ENCODE results near the gene GOLM1. TPM values are rescaled to one million over a fixed set of nuclear protein-coding genes. Genes with fewer than 3 reads are reported as not detected.
"Not testable (repeated sequence)": the region's sequence is repeated elsewhere in the genome, so short reads cannot be mapped to it uniquely, and the experiment has no call there.

The GOLM1 gene, protein sequence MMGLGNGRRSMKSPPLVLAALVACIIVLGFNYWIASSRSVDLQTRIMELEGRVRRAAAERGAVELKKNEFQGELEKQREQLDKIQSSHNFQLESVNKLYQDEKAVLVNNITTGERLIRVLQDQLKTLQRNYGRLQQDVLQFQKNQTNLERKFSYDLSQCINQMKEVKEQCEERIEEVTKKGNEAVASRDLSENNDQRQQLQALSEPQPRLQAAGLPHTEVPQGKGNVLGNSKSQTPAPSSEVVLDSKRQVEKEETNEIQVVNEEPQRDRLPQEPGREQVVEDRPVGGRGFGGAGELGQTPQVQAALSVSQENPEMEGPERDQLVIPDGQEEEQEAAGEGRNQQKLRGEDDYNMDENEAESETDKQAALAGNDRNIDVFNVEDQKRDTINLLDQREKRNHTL
- total RNA-seq (100 to 1,000 TPM; 113 to 134 TPM), polyA plus RNA-seq (ENCODE audit: insufficient read length in 2 of 2) (100 to 1,000 TPM; 304 to 414 TPM)
- long read RNA-seq, donor 1, transcript GOLM1-203 (10 exons, 3,046 nt) = major isoform, 96 of 154 reads
- long read RNA-seq, donor 1, partial matches to known transcripts = 49 of 154 reads
- long read RNA-seq, donor 1, other reads (novel, unspliced or antisense) = 8 of 154 reads
- long read RNA-seq, donor 2, transcript GOLM1-203 (10 exons, 3,046 nt) = major isoform, 62 of 90 reads
- long read RNA-seq, donor 2, partial matches to known transcripts = 25 of 90 reads
- long read RNA-seq, donor 2, other reads (novel, unspliced or antisense) = 0 of 90 reads
- long read RNA-seq, donor 3, transcript GOLM1-203 (10 exons, 3,046 nt) = major isoform, 49 of 98 reads
- long read RNA-seq, donor 3, partial matches to known transcripts = 41 of 98 reads
- long read RNA-seq, donor 3, other reads (novel, unspliced or antisense) = 5 of 98 reads
- long read RNA-seq, donor 4, transcript GOLM1-203 (10 exons, 3,046 nt) = major isoform, 22 of 43 reads
- long read RNA-seq, donor 4, partial matches to known transcripts = 20 of 43 reads
- long read RNA-seq, donor 4, other reads (novel, unspliced or antisense) = 0 of 43 reads

DNA sequence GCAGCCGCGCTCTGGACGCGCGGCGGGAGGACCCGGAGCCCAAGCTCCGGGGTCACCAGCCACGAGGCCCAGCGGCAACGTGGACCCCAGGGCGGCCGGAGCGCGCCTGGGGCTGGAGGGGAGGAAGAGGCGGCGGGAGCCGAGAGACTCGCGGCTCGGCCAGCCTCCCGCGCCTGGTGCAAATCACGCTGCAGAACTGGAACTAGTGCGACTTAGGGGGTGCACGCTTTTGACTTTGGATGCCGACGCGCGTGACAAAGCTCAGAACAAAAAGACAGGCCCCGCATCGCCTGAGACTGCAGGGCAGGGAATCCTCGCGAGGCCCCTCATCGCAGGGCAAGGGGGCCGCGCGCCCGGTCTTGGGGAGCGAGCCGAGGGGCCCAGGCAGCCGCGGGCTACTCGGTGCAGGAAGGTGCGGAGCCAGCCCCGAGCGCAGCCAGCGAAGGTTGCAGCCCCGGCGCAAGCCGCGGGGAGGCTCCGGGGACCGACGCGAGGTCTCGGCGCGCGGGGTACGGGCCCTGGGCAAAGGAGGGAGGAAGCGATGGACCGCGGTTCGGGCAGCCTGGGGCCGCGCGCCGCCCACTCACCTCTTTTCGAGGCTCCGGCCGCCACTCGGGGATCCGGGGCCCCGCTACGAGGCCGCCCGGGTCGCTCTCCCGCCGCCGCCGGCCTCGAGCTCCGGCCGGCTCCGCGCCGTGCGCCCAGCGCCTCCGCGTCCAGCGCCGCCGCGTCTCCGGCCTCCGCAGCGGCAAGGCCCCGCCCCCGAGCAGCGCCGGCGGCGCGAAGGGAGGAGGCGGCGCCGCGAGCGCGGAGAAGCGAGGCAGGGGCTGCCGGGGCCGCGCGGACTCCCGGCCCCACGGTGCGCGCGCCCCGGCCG, at the start of gene GOLM1:
TSS of gene GOLM1 (minus strand) at position 735 of the 877 bp plus-strand sequence. CDS start 20,238 bp downstream, outside the sequence.
- no peaks in the 10 kb centered on the region for H3K27me3 ChIP-seq (ENCODE audit: control insufficient read depth, insufficient read depth, low read length)
- WGBS (ENCODE audit: insufficient coverage) = under 1% methylated on average over 125 of the region's 125 CpGs
- H3K9me3 ChIP-seq (ENCODE audit: control insufficient read depth, insufficient read depth, low read length) = no peaks in the 10 kb centered on the region
- H3K27ac ChIP-seq (ENCODE audit: low read depth, low read length) = peak within 1 kb of the TSS; percentile 81
- no peaks in the 10 kb centered on the region for H3K36me3 ChIP-seq (ENCODE audit: control insufficient read depth, insufficient read depth, low read length)
- peak within 1 kb of the TSS; percentile 71 for H3K4me3 ChIP-seq (ENCODE audit: low read depth, low read length)
- H3K4me1 ChIP-seq (ENCODE audit: control insufficient read depth, insufficient read depth, low read length) = peaks cover 12% of the 10 kb centered on the region
- peak in 4 of 6 donors; percentile 62 to 92 (median 76) for DNase-seq (ENCODE audit: low read depth in 4 of 6, low spot score in 6 of 6)

DNA sequence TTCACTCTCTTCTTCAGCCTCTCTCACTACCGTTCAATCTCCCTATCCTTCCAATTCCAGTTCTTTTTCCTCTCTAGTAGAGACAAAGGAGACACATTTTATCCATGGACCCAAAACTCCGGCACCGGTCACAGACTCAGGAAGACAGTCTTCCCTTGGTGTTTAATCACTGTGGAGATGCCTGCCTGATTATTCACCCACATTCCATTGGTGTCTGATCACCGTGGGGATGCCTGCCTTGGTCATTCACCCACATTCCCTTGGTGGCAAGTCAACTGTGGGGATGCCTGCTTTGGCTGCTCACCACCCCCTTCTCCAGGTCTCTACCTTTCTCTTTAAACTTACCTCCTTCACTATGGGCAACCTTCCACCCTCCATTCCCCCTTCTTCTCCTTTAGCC, 47.3 kb upstream of the GOLM1 start:
- H3K27ac ChIP-seq (ENCODE audit: low read depth, low read length); DNase-seq (ENCODE audit: low read depth in 4 of 6, low spot score in 6 of 6); H3K36me3 ChIP-seq (ENCODE audit: control insufficient read depth, insufficient read depth, low read length); H3K4me3 ChIP-seq (ENCODE audit: low read depth, low read length); H3K9me3 ChIP-seq (ENCODE audit: control insufficient read depth, insufficient read depth, low read length); H3K4me1 ChIP-seq (ENCODE audit: control insufficient read depth, insufficient read depth, low read length); H3K27me3 ChIP-seq (ENCODE audit: control insufficient read depth, insufficient read depth, low read length): not testable (repeated sequence)
- WGBS (ENCODE audit: insufficient coverage) = 93% methylated on average over 4 of the region's 4 CpGs

DNA sequence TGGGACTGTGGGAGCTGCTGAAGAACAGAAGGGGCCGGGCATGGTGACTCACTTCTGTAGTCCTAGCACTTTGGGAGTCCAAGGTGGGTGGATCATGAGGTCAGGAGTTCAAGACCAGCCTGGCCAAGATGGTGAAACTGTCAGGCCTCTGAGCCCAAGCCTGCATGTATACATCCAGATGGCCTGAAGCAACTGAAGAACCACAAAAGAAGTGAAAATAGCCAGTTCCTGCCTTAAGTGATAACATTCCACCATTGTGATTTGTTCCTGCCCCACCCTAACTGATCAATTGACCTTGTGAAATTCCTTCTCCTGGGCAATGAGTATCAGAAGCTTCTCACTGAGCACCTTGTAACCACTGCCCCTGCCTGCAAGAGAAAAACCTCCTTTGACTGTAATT, 46.6 kb upstream of the GOLM1 start:
- not testable (repeated sequence) for H3K4me1 ChIP-seq (ENCODE audit: control insufficient read depth, insufficient read depth, low read length); H3K27ac ChIP-seq (ENCODE audit: low read depth, low read length); H3K27me3 ChIP-seq (ENCODE audit: control insufficient read depth, insufficient read depth, low read length); H3K36me3 ChIP-seq (ENCODE audit: control insufficient read depth, insufficient read depth, low read length); H3K4me3 ChIP-seq (ENCODE audit: low read depth, low read length); DNase-seq (ENCODE audit: low read depth in 4 of 6, low spot score in 6 of 6); H3K9me3 ChIP-seq (ENCODE audit: control insufficient read depth, insufficient read depth, low read length)
- WGBS (ENCODE audit: insufficient coverage) = 88% methylated on average over 1 of the region's 1 CpG

DNA sequence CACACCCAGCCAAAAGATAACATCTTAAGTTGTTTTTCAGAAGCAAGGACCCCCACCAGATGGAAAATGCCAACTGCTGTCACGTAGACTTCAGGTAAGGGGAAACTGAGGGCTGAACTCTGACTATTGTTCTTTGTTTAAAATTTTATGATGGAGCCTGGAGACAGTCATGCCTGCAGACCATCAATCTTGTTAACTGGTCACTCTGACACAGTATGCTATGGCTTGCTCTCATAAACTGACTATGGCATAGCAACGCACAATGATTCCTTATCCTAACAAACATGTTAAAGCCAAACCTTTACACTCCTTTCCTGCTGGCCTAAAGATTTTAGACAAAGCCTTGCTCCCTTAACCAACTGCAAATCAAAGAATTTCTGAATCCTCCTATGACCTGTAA, 43.6 kb upstream of the GOLM1 start:
- 100% methylated on average over 2 of the region's 2 CpGs for WGBS (ENCODE audit: insufficient coverage)
- H3K36me3 ChIP-seq (ENCODE audit: control insufficient read depth, insufficient read depth, low read length) = no peaks in the 10 kb centered on the region

DNA sequence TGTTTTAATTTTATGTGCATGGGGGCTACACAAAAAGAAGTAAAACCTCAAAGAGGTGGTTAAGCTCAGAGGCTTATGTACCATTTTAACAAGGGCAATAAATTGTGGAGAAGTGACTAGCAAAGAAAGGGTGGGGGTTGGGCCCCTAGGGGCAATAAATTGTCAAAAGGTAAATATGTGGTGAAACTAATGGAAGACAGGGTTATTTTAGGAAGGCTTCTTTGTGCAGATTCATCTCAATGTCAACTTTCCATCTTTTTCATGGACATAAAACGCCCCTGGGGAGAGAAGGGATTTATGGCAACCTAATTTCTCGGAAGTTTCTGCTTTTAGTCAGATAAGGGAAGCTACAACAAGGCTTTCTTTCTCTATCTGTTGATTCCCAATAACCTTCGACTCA, 42.5 kb upstream of the GOLM1 start:
- H3K27me3 ChIP-seq (ENCODE audit: control insufficient read depth, insufficient read depth, low read length) = no peaks in the 10 kb centered on the region
- WGBS (ENCODE audit: insufficient coverage) = 36% methylated on average over 1 of the region's 3 CpGs

More for the DNA sequence above, 43.6 kb upstream of the GOLM1 start:
- H3K27ac ChIP-seq (ENCODE audit: low read depth, low read length) = no peak overlapping the region
- H3K4me1 ChIP-seq (ENCODE audit: control insufficient read depth, insufficient read depth, low read length) = no peaks in the 10 kb centered on the region
- no peak overlapping the region for H3K4me3 ChIP-seq (ENCODE audit: low read depth, low read length)
- H3K9me3 ChIP-seq (ENCODE audit: control insufficient read depth, insufficient read depth, low read length) = no peaks in the 10 kb centered on the region
- no peaks in the 10 kb centered on the region for H3K27me3 ChIP-seq (ENCODE audit: control insufficient read depth, insufficient read depth, low read length)
- DNase-seq (ENCODE audit: low read depth in 4 of 6, low spot score in 6 of 6) = no peak

DNA sequence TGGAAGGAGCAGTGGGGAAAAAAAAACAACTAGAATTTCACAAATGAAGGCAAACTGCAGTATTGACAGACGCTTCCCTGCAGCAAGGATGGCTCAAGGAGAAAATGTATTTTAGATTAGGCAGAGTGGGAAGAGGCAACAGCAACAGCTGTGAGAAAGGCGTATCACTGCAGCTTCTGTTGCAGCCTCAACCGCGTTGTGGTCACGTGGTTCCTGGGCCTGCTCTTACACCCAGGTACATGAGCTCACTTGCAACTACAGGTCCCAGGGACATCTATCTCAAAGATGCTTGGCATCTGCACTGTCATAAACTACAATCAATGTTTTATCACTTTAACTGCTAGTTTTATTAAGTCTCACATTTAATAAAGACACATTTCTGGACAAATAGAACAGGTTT, 36.0 kb upstream of the GOLM1 start:
- Histone ChIP-seq H3K4me1 (ENCODE audit: control insufficient read depth, insufficient read depth, low read length) (no peaks in the 10 kb centered on the region), H3K27ac (ENCODE audit: low read depth, low read length) (no peak overlapping the region), H3K36me3 (ENCODE audit: control insufficient read depth, insufficient read depth, low read length) (no peaks in the 10 kb centered on the region), H3K4me3 (ENCODE audit: low read depth, low read length) (no peak overlapping the region), H3K9me3 (ENCODE audit: control insufficient read depth, insufficient read depth, low read length) (no peaks in the 10 kb centered on the region), H3K27me3 (ENCODE audit: control insufficient read depth, insufficient read depth, low read length) (no peaks in the 10 kb centered on the region)
- DNase-seq (ENCODE audit: low read depth in 4 of 6, low spot score in 6 of 6) = peak in 2 of 6 donors; percentile 13 to 82
- 45% methylated on average over 5 of the region's 5 CpGs for WGBS (ENCODE audit: insufficient coverage)

More for the DNA sequence above, 42.5 kb upstream of the GOLM1 start:
- no peaks in the 10 kb centered on the region for H3K36me3 ChIP-seq (ENCODE audit: control insufficient read depth, insufficient read depth, low read length)
- H3K4me1 ChIP-seq (ENCODE audit: control insufficient read depth, insufficient read depth, low read length) = no peaks in the 10 kb centered on the region
- H3K4me3 ChIP-seq (ENCODE audit: low read depth, low read length) = no peak overlapping the region
- H3K9me3 ChIP-seq (ENCODE audit: control insufficient read depth, insufficient read depth, low read length) = no peaks in the 10 kb centered on the region
- no peak overlapping the region for H3K27ac ChIP-seq (ENCODE audit: low read depth, low read length)
- no peak for DNase-seq (ENCODE audit: low read depth in 4 of 6, low spot score in 6 of 6)

DNA sequence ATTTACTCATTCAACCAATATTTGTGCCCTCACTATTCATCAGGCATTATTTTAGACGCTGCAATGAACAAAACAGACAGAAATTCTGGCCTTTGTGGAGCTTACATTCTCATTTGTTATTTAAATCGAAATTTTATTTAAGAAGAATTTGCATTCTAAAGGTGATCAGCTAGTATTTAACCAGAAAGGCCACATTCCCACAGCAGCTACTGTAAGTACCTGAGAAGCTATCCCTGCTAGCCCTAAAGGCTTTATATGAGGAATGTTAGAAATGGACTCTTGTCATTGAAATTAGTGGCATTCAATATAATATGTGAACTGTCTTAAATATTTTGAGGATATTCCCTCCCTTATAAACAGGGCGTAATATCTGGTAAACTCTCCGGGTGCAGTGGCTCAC, 35.0 kb upstream of the GOLM1 start:
- WGBS (ENCODE audit: insufficient coverage) = no CpG with 5 or more reads among the region's 4 CpGs
- Histone ChIP-seq H3K4me1 (ENCODE audit: control insufficient read depth, insufficient read depth, low read length) (no peaks in the 10 kb centered on the region), H3K27me3 (ENCODE audit: control insufficient read depth, insufficient read depth, low read length) (no peaks in the 10 kb centered on the region), H3K9me3 (ENCODE audit: control insufficient read depth, insufficient read depth, low read length) (no peaks in the 10 kb centered on the region), H3K27ac (ENCODE audit: low read depth, low read length) (no peak overlapping the region), H3K4me3 (ENCODE audit: low read depth, low read length) (no peak overlapping the region), H3K36me3 (ENCODE audit: control insufficient read depth, insufficient read depth, low read length) (no peaks in the 10 kb centered on the region)
- no peak for DNase-seq (ENCODE audit: low read depth in 4 of 6, low spot score in 6 of 6)

DNA sequence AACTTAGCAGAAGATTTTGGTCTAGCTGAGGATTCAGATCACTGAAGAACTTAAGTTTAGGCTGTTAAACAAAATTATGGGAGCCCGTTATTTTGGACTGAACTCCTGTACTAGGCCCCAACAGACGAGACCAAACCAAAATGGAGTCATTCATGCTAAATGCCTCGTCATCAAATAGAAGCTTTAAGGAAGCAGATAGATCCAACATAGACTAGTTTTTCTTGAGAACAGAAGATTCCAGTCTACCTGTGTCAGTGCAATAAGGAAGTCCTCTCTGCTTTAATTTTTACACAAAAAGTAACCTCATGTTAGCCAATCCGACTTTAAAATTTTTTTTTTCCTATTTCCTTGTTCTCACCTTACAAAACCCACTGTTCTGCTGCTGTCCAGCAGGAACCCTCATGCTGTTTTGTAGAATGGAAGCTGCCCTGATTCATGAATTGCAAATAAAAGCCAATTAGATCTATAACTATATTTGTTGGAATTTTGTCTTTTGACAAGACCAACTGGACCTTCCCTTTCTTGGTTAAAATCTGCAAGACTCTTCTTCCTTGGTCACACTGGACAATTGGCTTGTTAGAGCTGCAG, 29.0 kb upstream of the GOLM1 start:
- WGBS (ENCODE audit: insufficient coverage) = no CpG with 5 or more reads among the region's 4 CpGs
- DNase-seq (ENCODE audit: low read depth in 4 of 6, low spot score in 6 of 6) = no peak
- no peak overlapping the region for H3K27ac ChIP-seq (ENCODE audit: low read depth, low read length)

More for the DNA sequence above, 29.0 kb upstream of the GOLM1 start:
- Histone ChIP-seq H3K9me3 (ENCODE audit: control insufficient read depth, insufficient read depth, low read length) (no peaks in the 10 kb centered on the region), H3K27me3 (ENCODE audit: control insufficient read depth, insufficient read depth, low read length) (no peaks in the 10 kb centered on the region), H3K4me3 (ENCODE audit: low read depth, low read length) (no peak overlapping the region), H3K36me3 (ENCODE audit: control insufficient read depth, insufficient read depth, low read length) (no peaks in the 10 kb centered on the region), H3K4me1 (ENCODE audit: control insufficient read depth, insufficient read depth, low read length) (peaks cover 13% of the 10 kb centered on the region)

All from spinal cord (tissue), 10 donors.